Small intestine (tissue), 7 donors: Measurements from ENCODE around the gene CES3. TPM values are rescaled to one million over a fixed set of nuclear protein-coding genes. Genes with fewer than 3 reads are reported as not detected.
"Not testable (repeated sequence)": the region's sequence is repeated elsewhere in the genome, so short reads cannot be mapped to it uniquely, and the experiment has no call there.

Experiments
- DNase-seq, 2 donors: peaks; one replicate each; pipeline versions ENCODE4 v3.0.0 to v3.0.0-alpha.2; 2013
- FAIRE-seq: peaks from 2 replicates; lab custom pipeline; 2012; peaks lifted over from hg19 to GRCh38; lab: Jason Lieb, UNC
- H3K27ac ChIP-seq, 3 donors: one replicate each; pipeline ENCODE4 v1.5.1; 2013; ENCODE audit warnings: low read length in 2 of 3, mild to moderate bottlenecking in 2 of 3, control low read depth in 1 of 3, inconsistent platforms in 1 of 3, low read depth in 1 of 3, moderate library complexity in 1 of 3
- H3K27me3 ChIP-seq, 3 donors: one replicate each; pipeline ENCODE4 v1.6.1; 2013; ENCODE audit warnings: low read length in 3 of 3, inconsistent platforms in 1 of 3; ENCODE audit not compliant: control insufficient read depth in 3 of 3, insufficient read depth in 3 of 3
- H3K36me3 ChIP-seq, 3 donors: one replicate each; pipeline ENCODE4 v1.6.1; 2013; ENCODE audit warnings: low read length in 3 of 3, inconsistent platforms in 1 of 3, low read depth in 1 of 3, mild to moderate bottlenecking in 1 of 3, moderate library complexity in 1 of 3; ENCODE audit not compliant: control insufficient read depth in 3 of 3, insufficient read depth in 2 of 3
- H3K4me1 ChIP-seq, 3 donors: one replicate each; pipeline ENCODE4 v1.6.1; 2013; ENCODE audit warnings: low read length in 2 of 3, inconsistent platforms in 1 of 3, low read depth in 1 of 3, mild to moderate bottlenecking in 1 of 3, moderate library complexity in 1 of 3; ENCODE audit not compliant: control insufficient read depth in 3 of 3, insufficient read depth in 2 of 3
- H3K4me3 ChIP-seq, 3 donors: one replicate each; pipeline ENCODE4 v1.5.1; 2013; ENCODE audit warnings: low read length in 3 of 3, control low read depth in 1 of 3, inconsistent platforms in 1 of 3, low read depth in 1 of 3, mild to moderate bottlenecking in 1 of 3, moderate library complexity in 1 of 3
- H3K9me3 ChIP-seq, 2 donors: one replicate each; pipeline ENCODE4 v1.6.1; 2013; ENCODE audit warnings: low read depth in 1 of 2, low read length in 1 of 2; ENCODE audit not compliant: control insufficient read depth in 2 of 2, insufficient read depth in 1 of 2
- WGBS, 3 donors: extraction: QIAGEN DNeasy Blood & Tissue Kit; methylation state at CpG; one replicate each; pipeline ENCODE4 v1.1.7; 2013; 5-methylcytosine and 5-hydroxymethylcytosine counted together
- polyA plus RNA-seq, 4 donors: library from polyadenylated mRNA; stranded (reverse) in 3 of 4; unstranded in 1 of 4; fragments of 200-250 nt in 3 of 4; fragments of 120-200 nt in 1 of 4; gene quantifications; one replicate each; pipeline versions ENCODE4 v1.2.1 to v1.2.3, GENCODE V29; 2013
- donor health status: healthy with polysubstance abuse.
- donor health status: control.
- donor health status: control.
- donor health status: Bipolar disorder and iron deficiency.
- donor health status: healthy.

CES3 gene
- polyA plus RNA-seq, 4 donors: 14.6 to 36.0 (median 24.3) TPM

DNA sequence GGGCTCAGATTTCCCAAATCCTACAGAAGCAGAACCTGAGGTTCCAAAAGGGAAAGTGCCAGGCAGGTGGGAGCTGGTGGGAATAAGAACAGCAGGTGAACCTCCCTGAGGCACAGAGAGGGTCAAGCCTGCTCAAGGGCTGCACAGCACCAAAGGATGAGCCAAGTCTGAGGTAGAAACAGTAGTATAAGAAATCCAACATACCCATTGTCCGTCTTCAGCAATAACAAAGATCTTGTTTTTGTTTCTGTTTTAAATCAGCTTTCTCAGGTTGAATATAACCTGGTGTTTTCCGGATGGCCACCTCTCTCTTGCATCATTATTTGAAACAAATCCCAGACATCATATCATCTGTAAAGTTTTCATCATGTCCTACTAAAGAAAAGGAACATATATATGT is 10.6 kb upstream of the CES3 start:
- Histone ChIP-seq H3K27me3 (peaks cover 0 to 22% (median 7%) of the 10 kb centered on the region in 3 donors), H3K4me3 (no peak overlapping the region), H3K27ac (no peak overlapping the region), H3K36me3 (no peaks in the 10 kb centered on the region), H3K9me3 (no peaks in the 10 kb centered on the region), H3K4me1 (peaks cover 0 to 49% (median 1%) of the 10 kb centered on the region in 3 donors)
- 51 to 75% (median 73%) methylated on average over 2 of the region's 2 CpGs for WGBS, 3 donors
- no peak for FAIRE-seq
- no peak for DNase-seq

- 85 to 87% (median 87%) methylated on average over 4 of the region's 4 CpGs for WGBS, 3 donors
- Histone ChIP-seq H3K4me1 (peaks cover 0 to 51% (median 1%) of the 10 kb centered on the region in 3 donors), H3K36me3 (no peaks in the 10 kb centered on the region), H3K27me3 (peaks cover 0 to 22% (median 7%) of the 10 kb centered on the region in 3 donors), H3K4me3 (no peak overlapping the region), H3K27ac (no peak overlapping the region), H3K9me3 (no peaks in the 10 kb centered on the region)
- FAIRE-seq (no peak), DNase-seq (no peak)
These were observed 9.9 kb upstream of the CES3 start for GRCh38 chr16:66950971-66951790.

GRCh38 chr16:66952430-66953110 is 8.5 kb upstream of the CES3 start:
- H3K36me3 ChIP-seq: no peaks in the 10 kb centered on the region
- FAIRE-seq: no peak
- H3K27me3 ChIP-seq: peaks cover 0 to 22% (median 7%) of the 10 kb centered on the region in 3 donors
- H3K9me3 ChIP-seq: no peaks in the 10 kb centered on the region
- H3K4me1 ChIP-seq: peaks cover 0 to 61% (median under 1%) of the 10 kb centered on the region in 3 donors
- H3K27ac ChIP-seq: peak overlapping the region in 2 of 3 donors; percentile 87 to 89
- H3K4me3 ChIP-seq: no peak overlapping the region
- 88 to 90% (median 89%) methylated on average over 7 of the region's 7 CpGs for WGBS, 3 donors
- DNase-seq: peak in 1 of 2 donors; percentile 45

GRCh38 chr16:66953462-66954096 is 7.5 kb upstream of the CES3 start:
- peak; percentile 90 for DNase-seq
- Histone ChIP-seq H3K4me3 (no peak overlapping the region), H3K27me3 (peaks cover 0 to 15% (median 7%) of the 10 kb centered on the region in 3 donors), H3K36me3 (no peaks in the 10 kb centered on the region), H3K9me3 (no peaks in the 10 kb centered on the region), H3K27ac (peak overlapping the region; percentile 45 to 89 (median 87)), H3K4me1 (peaks cover 0 to 55% (median 0%) of the 10 kb centered on the region in 3 donors)
- 15 to 62% (median 28%) methylated on average over 10 of the region's 10 CpGs for WGBS, 3 donors
- FAIRE-seq: no peak

GRCh38 chr16:66954097-66954659 is 6.9 kb upstream of the CES3 start:
- peaks cover 0 to 9% (median 7%) of the 10 kb centered on the region in 3 donors for H3K27me3 ChIP-seq
- peak overlapping the region; percentile 45 to 87 (median 87) for H3K27ac ChIP-seq
- FAIRE-seq (no peak), DNase-seq (peak; percentile 91 to 92)
- peaks cover 0 to 49% (median 0%) of the 10 kb centered on the region in 3 donors for H3K4me1 ChIP-seq
- H3K9me3 ChIP-seq: no peaks in the 10 kb centered on the region
- H3K36me3 ChIP-seq: no peaks in the 10 kb centered on the region
- 11 to 23% (median 13%) methylated on average over 8 of the region's 8 CpGs for WGBS, 3 donors
- H3K4me3 ChIP-seq: no peak overlapping the region

GRCh38 chr16:66955363-66956153 is 5.5 kb upstream of the CES3 start:
- not testable (repeated sequence) for H3K27me3 ChIP-seq, H3K4me3 ChIP-seq, H3K36me3 ChIP-seq, FAIRE-seq, H3K9me3 ChIP-seq
- H3K4me1 ChIP-seq: peaks cover 0 to 42% (median 0%) of the 10 kb centered on the region in 3 donors
- DNase-seq: peak in 1 of 2 donors; percentile 49
- H3K27ac ChIP-seq: peak overlapping the region in 2 of 3 donors; percentile 27 to 53
- 31 to 60% (median 51%) methylated on average over 17 of the region's 17 CpGs for WGBS, 3 donors

DNA sequence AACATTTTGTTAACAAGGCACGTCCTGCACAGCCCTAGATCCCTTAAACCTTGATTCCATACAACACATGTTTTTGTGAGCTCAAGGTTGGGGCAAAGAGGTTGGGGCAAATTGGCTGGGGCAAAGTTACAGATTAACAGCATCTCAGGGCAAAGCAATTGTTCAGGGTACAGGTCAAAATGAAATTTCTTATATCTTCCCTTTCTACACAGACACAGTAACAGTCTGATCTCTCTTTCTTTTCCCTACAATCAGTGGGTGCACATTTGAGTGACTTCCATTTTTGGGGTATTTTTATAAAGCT is 5.0 kb upstream of the CES3 start:
- DNase-seq: peak in 1 of 2 donors; percentile 34
- peaks cover 0 to 46% (median 0%) of the 10 kb centered on the region in 3 donors for H3K4me1 ChIP-seq
- not testable (repeated sequence) for H3K27me3 ChIP-seq, H3K9me3 ChIP-seq, FAIRE-seq, H3K4me3 ChIP-seq, H3K36me3 ChIP-seq
- peak overlapping the region in 1 of 3 donors; percentile 53 for H3K27ac ChIP-seq
- 17 to 55% (median 20%) methylated on average over 1 of the region's 1 CpG for WGBS, 3 donors
